GM12873 (cell line): Measurements from ENCODE around the gene KRT10.

Experiments
- TF ChIP-seq, protein P1 (sequence below): IDR thresholded peaks from 2 replicates; pipeline ENCODE4 v1.5.1; 2012; ENCODE audit warnings: low read depth, mild to moderate bottlenecking, moderate library complexity, low read length, control low read depth; ENCODE audit not compliant: insufficient read depth; ENCODE audit errors: missing control alignments

The KRT10 gene

DNA sequence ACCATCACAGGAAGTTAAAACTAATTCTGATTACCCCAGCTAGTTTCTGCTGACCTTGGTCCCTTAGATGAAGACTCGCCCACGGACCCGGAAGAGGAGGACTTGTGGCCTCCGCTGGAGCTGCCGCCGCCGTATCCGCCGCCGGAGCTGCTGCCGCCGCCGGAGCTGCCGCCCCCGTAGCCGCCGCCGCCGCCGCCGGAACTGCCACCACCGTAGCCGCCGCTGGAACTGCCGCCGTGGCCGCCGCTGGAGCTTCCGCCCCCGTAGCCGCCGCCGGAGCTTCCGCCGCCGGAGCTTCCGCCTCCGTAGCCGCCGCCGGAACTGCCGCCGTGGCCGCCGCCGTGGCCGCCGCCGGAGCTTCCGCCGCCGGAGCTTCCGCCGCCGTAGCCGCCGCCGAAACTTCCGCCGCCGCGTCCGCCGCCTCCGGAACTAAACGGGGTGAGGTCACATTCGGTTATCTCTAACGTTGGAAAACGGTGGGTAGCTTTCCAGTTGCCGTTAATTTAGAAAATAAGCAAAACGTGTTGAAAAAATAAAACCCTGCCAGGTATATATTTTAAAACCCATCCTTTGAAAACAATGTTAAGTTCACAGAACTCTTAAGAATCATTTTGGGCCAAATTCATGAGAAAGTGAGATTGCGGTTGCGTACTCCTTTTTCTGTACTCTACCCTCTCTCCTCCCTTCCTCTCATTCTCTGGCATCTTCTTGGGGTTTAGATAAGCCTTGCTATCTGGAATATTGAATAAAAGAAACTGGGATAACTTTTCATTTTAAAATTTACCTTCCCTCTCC is 3.5 kb downstream of the KRT10 start:
- TF ChIP-seq, protein P1, sequence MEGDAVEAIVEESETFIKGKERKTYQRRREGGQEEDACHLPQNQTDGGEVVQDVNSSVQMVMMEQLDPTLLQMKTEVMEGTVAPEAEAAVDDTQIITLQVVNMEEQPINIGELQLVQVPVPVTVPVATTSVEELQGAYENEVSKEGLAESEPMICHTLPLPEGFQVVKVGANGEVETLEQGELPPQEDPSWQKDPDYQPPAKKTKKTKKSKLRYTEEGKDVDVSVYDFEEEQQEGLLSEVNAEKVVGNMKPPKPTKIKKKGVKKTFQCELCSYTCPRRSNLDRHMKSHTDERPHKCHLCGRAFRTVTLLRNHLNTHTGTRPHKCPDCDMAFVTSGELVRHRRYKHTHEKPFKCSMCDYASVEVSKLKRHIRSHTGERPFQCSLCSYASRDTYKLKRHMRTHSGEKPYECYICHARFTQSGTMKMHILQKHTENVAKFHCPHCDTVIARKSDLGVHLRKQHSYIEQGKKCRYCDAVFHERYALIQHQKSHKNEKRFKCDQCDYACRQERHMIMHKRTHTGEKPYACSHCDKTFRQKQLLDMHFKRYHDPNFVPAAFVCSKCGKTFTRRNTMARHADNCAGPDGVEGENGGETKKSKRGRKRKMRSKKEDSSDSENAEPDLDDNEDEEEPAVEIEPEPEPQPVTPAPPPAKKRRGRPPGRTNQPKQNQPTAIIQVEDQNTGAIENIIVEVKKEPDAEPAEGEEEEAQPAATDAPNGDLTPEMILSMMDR, result no peak

DNA sequence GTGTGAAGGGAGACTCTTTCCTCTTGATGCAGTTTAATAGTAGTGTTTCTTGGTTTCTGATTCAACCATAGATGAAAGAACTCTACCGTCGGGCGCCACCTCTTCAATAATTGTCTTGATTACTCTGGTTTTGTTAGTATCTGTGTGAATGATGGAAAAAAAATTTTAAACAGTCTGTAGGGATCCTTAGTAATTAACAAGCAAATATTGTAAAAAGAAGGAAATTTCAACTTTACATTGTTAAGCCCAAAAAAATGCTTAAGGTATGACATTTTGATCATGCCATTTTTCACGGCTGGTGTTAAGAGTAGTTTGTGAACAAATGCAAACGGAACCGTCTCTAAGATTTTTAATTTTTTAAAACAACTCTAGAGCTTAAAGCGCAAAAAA is 4.1 kb downstream of the KRT10 start:
- TF ChIP-seq, protein P1, result no peak

DNA sequence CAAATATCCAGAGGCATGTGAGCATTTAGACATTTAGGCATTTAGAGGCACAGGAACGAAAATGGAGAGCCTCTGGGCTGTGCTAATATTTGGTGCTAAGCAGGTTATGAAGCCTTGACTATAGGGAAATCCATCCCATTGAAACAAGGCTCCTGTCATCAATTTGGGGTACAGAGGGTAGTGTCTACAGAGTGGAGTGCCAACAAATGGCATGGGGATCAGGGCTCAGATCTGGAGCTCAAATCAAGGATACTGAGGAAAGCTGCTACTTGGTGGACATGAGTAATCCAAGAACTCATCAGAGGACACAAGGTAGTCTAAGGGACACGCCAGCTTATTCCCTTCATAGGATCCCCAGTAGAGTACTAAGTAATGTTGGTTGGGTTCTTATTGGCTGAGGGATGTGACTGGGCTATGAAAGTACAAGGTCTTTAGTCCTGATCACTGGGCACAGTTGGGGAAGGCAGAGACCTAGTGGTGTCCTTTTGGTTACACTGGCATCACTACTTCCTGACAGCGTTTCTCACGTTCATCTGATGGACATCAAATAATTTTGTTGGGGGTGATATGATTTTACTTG is 5.2 kb downstream of the KRT10 start:
- TF ChIP-seq, protein P1, result no peak

DNA sequence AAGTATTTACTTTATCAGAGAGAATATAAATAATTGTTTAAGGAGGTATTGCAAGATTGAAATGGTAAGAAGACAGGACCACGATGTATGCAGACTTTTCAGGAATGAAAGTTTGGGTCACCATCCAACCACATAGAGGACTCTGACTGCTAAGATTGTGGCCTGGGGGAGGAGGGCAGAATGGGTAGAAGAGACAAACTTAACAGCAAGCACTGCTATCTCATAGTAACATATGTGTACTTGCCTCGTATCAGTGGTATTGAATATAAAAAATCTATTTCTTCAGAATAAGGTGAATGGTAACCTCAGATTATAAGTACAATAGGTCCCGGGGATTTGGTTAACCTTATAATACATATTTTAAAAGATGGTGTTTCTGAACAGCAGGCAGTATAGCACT is 5.8 kb downstream of the KRT10 start:
- TF ChIP-seq, protein P1, result no peak

DNA sequence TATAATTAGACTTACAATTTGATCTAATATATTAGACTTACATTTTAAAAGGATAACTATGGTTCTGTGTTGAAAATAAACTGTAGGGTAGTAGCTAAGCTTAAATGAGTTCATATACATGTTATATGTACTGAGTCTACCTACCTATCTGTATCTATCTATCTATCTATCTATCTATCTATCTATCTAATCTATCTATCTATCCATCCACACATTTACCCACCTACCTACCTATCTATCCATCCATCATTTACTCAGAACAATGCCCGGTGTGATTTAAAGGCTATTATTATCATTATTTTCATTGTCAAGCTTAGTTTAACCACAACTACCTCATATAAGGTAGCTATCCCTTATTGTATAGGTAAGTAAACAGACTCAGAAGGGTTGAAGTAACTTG is 7.0 kb downstream of the KRT10 start:
- TF ChIP-seq, protein P1, result no peak

DNA sequence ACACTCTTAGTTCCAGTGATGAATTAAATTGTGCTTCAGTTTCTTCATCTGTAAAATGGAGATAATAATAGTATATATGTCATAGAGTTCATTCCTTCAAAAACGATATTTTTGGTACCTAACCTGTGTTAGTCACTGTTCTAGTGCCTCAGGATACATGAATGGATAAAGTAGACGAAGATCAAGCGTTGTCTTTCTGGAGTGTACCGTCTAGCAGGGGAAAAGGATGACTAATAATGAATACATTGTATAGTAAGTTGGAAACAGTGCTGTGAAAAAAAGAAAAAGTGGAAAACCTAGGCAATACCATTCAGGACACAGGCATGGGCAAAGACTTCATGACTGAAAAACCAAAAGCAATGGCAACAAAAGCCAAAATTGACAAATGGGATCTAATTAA is 8.6 kb downstream of the KRT10 start:
- TF ChIP-seq, protein P1, result no peak

DNA sequence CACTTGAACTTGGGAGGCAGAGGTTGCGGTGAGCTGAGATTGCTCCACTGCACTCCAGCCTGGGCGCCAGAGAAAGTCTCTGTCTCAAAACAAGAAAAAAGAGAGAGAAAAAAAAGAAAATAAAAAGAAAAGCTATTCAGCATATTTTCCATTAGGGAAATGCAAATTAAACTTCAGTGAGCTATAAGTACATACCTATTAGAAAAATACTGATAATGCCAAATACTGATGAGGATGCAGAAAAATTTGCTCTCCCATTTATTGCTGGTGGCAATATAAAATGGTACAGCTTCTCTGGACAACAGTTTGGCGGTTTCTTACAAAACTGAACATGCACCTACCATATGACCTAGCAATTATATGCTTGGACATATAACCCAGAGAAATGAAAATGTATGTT is 9.8 kb downstream of the KRT10 start:
- TF ChIP-seq, protein P1, result no peak
